ENCODE data around the gene CD247.

The CD247 gene

GRCh38 chr1:167496797-167497619 is 21.3 kb downstream of the CD247 start:
- TF ChIP-seq, protein P1, sequence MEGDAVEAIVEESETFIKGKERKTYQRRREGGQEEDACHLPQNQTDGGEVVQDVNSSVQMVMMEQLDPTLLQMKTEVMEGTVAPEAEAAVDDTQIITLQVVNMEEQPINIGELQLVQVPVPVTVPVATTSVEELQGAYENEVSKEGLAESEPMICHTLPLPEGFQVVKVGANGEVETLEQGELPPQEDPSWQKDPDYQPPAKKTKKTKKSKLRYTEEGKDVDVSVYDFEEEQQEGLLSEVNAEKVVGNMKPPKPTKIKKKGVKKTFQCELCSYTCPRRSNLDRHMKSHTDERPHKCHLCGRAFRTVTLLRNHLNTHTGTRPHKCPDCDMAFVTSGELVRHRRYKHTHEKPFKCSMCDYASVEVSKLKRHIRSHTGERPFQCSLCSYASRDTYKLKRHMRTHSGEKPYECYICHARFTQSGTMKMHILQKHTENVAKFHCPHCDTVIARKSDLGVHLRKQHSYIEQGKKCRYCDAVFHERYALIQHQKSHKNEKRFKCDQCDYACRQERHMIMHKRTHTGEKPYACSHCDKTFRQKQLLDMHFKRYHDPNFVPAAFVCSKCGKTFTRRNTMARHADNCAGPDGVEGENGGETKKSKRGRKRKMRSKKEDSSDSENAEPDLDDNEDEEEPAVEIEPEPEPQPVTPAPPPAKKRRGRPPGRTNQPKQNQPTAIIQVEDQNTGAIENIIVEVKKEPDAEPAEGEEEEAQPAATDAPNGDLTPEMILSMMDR (IDR thresholded peaks at IDR 0.05): no peak

GRCh38 chr1:167493372-167493771 is 25.0 kb downstream of the CD247 start:
- TF ChIP-seq, protein P1 (IDR thresholded peaks at IDR 0.05): no peak

DNA sequence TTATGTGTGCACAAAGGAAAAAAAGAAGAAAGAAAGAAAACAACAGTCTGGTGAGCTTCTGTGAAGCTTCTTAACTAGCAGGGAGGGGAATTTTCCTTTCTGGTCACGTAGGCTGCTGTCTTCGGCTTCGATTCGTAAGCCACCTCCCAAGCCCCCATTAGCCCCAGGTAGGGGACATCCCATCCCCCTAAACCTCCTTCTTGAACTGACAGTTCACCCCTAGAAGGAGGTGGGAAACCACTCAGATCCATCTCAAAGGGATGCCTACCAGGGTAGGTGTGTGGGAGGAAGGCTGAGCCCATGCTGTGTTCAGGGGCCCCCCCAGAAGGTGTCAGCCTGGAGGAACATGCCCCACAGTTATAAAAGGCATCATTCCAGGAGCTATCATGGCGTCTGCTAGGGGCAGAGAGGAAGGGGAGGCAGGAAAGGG is 25.8 kb downstream of the CD247 start:
- TF ChIP-seq, protein P1 (IDR thresholded peaks at IDR 0.05): no peak

DNA sequence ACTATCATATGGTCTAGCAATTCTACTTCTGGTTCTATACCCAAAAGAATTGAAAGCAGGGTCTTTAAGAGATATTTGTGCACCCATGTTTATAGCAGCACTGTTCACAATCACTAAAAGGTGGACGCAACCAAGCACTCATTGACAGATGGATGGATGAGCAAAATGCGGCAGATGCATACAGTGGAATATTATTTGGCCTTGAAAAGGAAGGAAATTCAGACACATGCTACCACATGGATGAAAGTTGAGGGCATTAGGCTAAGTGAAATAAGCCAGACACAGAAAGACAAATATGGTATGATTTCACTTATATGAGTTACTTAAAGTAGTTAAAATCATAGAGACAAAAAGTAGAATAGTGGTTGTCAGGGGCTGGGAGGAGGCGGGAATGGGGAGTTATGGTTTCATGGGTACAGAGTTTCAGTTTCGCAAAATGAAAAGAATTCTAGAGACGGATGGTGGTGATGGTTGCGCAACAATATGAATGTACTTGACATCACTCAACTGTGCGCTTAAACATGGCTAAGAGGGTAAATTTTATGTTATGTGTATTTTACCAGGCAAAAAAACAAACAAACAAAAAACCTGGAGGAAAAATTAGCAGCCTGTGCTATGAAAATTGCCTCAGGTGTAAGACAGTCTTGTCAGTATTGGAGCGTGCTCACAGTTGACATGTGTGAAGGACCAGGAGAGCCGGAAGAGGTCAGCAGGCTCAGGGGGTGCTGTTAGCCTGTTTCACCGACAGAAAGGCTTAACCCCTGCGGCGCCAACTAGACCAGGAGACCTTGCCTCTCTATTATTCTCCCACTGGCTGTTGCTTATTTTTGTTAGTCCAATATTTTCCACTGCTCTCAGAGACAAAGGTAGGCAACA is 26.5 kb downstream of the CD247 start:
- TF ChIP-seq, protein P1 (IDR thresholded peaks at IDR 0.05): no peak

GRCh38 chr1:167490765-167491164 is 27.6 kb downstream of the CD247 start:
- TF ChIP-seq, protein P1 (IDR thresholded peaks at IDR 0.05): no peak

GRCh38 chr1:167489571-167490340 is 28.6 kb downstream of the CD247 start:
- TF ChIP-seq, protein P1 (IDR thresholded peaks at IDR 0.05): no peak

- TF ChIP-seq, protein P1 (IDR thresholded peaks at IDR 0.05): no peak
Measured at GRCh38 chr1:167488786-167489185, 29.5 kb downstream of the CD247 start.

Data from LNCAP (cell line).